Measurements from ENCODE around the gene BUD13.

GRCh38 chr11:116750070-116750718 lies 22.6 kb downstream of the BUD13 start:
- TF ChIP-seq EP300 (conservative IDR thresholded peaks at IDR 0.05; ENCODE audit: poor library complexity, severe bottlenecking) (no peak), CTCF (IDR thresholded peaks at IDR 0.05; ENCODE audit: poor library complexity, severe bottlenecking) (no peak), SMC3 (conservative IDR thresholded peaks at IDR 0.05; ENCODE audit: poor library complexity) (no peak), TAF1 (IDR thresholded peaks at IDR 0.05; ENCODE audit: low read depth) (no peak), REST (IDR thresholded peaks at IDR 0.05; ENCODE audit: borderline replicate concordance) (no peak), EZH2 (IDR thresholded peaks at IDR 0.05; ENCODE audit: borderline replicate concordance, insufficient read depth, low read length, poor library complexity, severe bottlenecking) (no peak)
